Loucy (cell line): ENCODE measurements around the gene MATK.

Experiments
- H2AFZ ChIP-seq: fragments of 200-600 bp; sonication (generic); 2 replicates; pipeline ENCODE4 v1.6.0; 2016; ENCODE audit warnings: antibody characterized with exemption, mild to moderate bottlenecking, low read length, moderate library complexity
- H3F3A ChIP-seq: fragments of 200-600 bp; 2 replicates; pipeline ENCODE4 v1.6.0; 2016; ENCODE audit warnings: antibody characterized with exemption, low read depth, mild to moderate bottlenecking
- H3K27me3 ChIP-seq: fragments of 200-600 bp; sonication (generic); 2 replicates; pipeline ENCODE4 v1.6.1; 2014; ENCODE audit warnings: low read length, mild to moderate bottlenecking; ENCODE audit not compliant: insufficient read depth, poor library complexity, severe bottlenecking
- H3K36me3 ChIP-seq: fragments of 200-600 bp; sonication (generic); 2 replicates; pipeline ENCODE4 v1.6.1; 2016; ENCODE audit warnings: low read length; ENCODE audit not compliant: insufficient read depth
- H3K4me1 ChIP-seq: fragments of 200-600 bp; sonication (generic); 2 replicates; pipeline ENCODE4 v1.5.1; 2014; ENCODE audit warnings: low read length, mild to moderate bottlenecking; ENCODE audit not compliant: insufficient read depth, poor library complexity, severe bottlenecking
- H3K4me2 ChIP-seq: fragments of 200-600 bp; sonication (generic); 2 replicates; pipeline ENCODE4 v1.6.0; 2014; ENCODE audit warnings: antibody characterized with exemption, low read length, low read depth, mild to moderate bottlenecking; ENCODE audit not compliant: poor library complexity, severe bottlenecking
- H3K4me3 ChIP-seq: fragments of 200-600 bp; sonication (generic); 2 replicates; pipeline ENCODE4 v1.5.1; 2014; ENCODE audit warnings: low read length, mild to moderate bottlenecking, mixed read lengths; ENCODE audit not compliant: poor library complexity, severe bottlenecking
- H3K79me2 ChIP-seq: fragments of 200-600 bp; sonication (generic); 2 replicates; pipeline ENCODE4 v1.6.1; 2014; ENCODE audit warnings: low read length; ENCODE audit not compliant: insufficient read depth
- H3K9ac ChIP-seq: fragments of 200-600 bp; sonication (generic); 2 replicates; pipeline ENCODE4 v1.6.0; 2014; ENCODE audit warnings: mild to moderate bottlenecking, low read depth, low read length, moderate library complexity; ENCODE audit not compliant: poor library complexity, severe bottlenecking
- H3K9me2 ChIP-seq: fragments of 200-600 bp; sonication (generic); replicated peaks from 2 replicates; pipeline ENCODE4 v1.6.1; 2016; ENCODE audit warnings: low read depth, low read length, mixed read lengths
- H3K9me3 ChIP-seq: fragments of 200-600 bp; sonication (generic); 2 replicates; pipeline ENCODE4 v1.6.1; 2014; ENCODE audit warnings: mild to moderate bottlenecking, antibody characterized with exemption, low read length, low read depth; ENCODE audit not compliant: insufficient read depth
- H4K20me1 ChIP-seq: fragments of 200-600 bp; sonication (generic); 2 replicates; pipeline ENCODE4 v1.6.0; 2014; ENCODE audit warnings: antibody characterized with exemption, low read length, mild to moderate bottlenecking; ENCODE audit not compliant: insufficient read depth, poor library complexity, severe bottlenecking
- EZH2phosphoT487 ChIP-seq: fragments of 200-600 bp; IDR thresholded peaks from 2 replicates; pipeline ENCODE4 v1.6.1; 2018; ENCODE audit warnings: antibody characterized with exemption, mild to moderate bottlenecking, moderate library complexity, borderline replicate concordance
- TF ChIP-seq, protein P1 (sequence below): fragments of 200-600 bp; sonication (generic); conservative IDR thresholded peaks from 2 replicates; pipeline ENCODE4 v1.5.1; 2014; ENCODE audit warnings: mild to moderate bottlenecking, antibody characterized with exemption, low read length

The MATK gene

DNA sequence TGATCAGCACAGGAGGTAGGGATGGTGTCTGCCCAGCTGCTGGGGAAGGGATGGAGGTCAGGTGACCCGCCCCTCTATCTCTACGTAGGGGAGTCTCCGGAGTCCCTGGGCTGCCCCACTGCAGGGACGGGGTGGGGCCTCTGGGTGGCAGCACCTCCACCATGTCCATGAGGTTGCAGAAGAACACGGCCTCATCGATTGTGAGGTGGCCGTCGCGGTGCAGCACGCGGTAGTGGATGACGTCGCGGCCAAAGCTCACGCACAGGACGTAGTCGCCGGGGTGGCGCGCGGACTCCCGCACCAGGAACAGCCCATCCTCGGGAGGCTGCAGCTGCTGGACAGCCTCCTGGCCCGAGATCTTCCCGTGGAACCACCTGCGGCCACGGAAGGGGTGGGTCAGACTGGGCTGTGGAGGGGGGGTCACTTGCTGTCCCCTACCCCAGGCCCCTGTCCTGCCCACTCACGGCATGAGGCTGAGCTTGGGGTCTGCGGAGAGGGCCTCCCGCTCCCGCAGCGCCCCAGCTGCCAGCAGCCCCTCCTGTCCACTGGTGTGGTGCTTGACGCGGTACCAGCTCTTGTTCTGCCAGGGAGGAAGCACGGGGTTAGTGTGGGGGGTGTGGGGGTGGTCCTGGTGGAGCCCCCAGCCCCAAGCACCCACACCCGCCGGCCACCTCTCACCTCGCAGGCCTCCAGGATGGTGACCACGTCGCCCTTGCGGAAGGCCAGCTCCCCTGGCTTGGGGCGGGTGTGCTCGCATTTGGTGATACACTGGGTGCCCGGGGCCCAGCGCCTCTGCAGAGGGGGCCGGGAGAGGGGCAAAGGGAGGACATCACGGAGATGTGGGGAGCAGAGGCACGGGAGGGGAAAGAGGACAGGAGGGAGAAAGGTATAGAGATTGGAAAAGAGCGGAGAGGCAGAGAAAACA is 2.3 kb downstream of the MATK start:
- Histone ChIP-seq H3F3A (no peaks in the 10 kb centered on the region), H3K4me1 (peaks cover 9% of the 10 kb centered on the region), H3K9me3 (no peaks in the 10 kb centered on the region; the same call in 1 of the 2 replicates), H3K9me2 (no peaks in the 10 kb centered on the region), H3K9ac (no peak overlapping the region), H3K79me2 (peaks cover 15% of the 10 kb centered on the region), H3K4me2 (peak overlapping the region; percentile 91), H4K20me1 (no peaks in the 10 kb centered on the region), H3K4me3 (peak overlapping the region; percentile 83), H3K27me3 (peaks cover 4% of the 10 kb centered on the region), H2AFZ (no peak overlapping the region), H3K36me3 (peaks cover 5% of the 10 kb centered on the region; the same call in 1 of the 2 replicates)
- TF ChIP-seq, protein P1, sequence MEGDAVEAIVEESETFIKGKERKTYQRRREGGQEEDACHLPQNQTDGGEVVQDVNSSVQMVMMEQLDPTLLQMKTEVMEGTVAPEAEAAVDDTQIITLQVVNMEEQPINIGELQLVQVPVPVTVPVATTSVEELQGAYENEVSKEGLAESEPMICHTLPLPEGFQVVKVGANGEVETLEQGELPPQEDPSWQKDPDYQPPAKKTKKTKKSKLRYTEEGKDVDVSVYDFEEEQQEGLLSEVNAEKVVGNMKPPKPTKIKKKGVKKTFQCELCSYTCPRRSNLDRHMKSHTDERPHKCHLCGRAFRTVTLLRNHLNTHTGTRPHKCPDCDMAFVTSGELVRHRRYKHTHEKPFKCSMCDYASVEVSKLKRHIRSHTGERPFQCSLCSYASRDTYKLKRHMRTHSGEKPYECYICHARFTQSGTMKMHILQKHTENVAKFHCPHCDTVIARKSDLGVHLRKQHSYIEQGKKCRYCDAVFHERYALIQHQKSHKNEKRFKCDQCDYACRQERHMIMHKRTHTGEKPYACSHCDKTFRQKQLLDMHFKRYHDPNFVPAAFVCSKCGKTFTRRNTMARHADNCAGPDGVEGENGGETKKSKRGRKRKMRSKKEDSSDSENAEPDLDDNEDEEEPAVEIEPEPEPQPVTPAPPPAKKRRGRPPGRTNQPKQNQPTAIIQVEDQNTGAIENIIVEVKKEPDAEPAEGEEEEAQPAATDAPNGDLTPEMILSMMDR, result peak; percentile 76
- TF ChIP-seq EZH2phosphoT487, result no peak

DNA sequence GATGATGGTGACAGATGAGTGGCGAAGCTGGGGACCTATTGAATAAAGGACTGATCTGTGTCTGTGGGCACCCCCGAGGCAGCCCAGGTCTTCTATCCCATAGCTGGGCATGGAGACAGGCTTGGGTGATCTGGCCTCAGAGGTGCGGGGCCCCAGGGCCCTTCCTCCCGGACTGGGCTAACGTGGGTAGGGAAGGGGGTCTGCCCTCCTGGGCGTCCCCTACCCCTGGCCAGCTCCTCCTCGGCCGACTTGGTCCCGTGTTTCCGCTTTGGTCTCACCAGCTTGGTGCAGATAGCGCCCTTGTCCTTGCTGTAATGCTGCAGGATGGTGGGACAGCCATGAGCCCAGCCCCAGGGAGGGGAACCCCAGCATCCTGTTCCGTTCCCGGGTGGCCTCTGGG is 3.3 kb downstream of the MATK start:
- no peak overlapping the region for H3K4me2 ChIP-seq
- H4K20me1 ChIP-seq, result no peaks in the 10 kb centered on the region
- no peak for TF ChIP-seq EZH2phosphoT487
- TF ChIP-seq, protein P1, result no peak
- H3K9me2 ChIP-seq, result no peaks in the 10 kb centered on the region
- H3K9me3 ChIP-seq, result no peaks in the 10 kb centered on the region; the same call in 1 of the 2 replicates
- no peak overlapping the region for H2AFZ ChIP-seq
- H3K9ac ChIP-seq, result no peak overlapping the region
- peaks cover 5% of the 10 kb centered on the region; the same call in 1 of the 2 replicates for H3K36me3 ChIP-seq
- H3K79me2 ChIP-seq, result peaks cover 15% of the 10 kb centered on the region
- no peak overlapping the region for H3K4me3 ChIP-seq
- H3F3A ChIP-seq, result no peaks in the 10 kb centered on the region
- H3K4me1 ChIP-seq, result peaks cover 9% of the 10 kb centered on the region
- peaks cover 4% of the 10 kb centered on the region for H3K27me3 ChIP-seq

DNA sequence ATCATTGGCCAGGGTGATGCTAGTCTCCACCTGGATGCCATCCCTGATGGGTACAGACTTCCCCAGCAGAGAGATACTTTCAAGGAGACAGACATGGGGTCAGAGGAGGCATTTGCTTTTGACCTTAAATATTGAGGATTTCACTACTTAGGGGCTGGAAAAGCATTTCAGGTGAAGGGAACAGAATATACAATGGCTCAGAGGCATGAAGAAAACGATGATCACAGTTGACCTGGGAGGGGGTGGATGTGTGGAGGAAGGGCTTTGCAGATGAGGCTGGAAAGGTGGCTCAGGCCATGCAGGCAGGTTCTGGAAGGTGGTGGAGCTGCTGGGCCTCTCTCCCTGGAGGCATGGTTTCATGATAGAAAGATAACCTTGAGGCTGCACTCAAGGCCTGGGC is 3.9 kb downstream of the MATK start:
- Histone ChIP-seq H3K79me2 (peaks cover 15% of the 10 kb centered on the region), H3K36me3 (peaks cover 5% of the 10 kb centered on the region; the same call in 1 of the 2 replicates), H3K27me3 (peaks cover 4% of the 10 kb centered on the region), H3K4me2 (no peak overlapping the region), H4K20me1 (no peaks in the 10 kb centered on the region), H3K9me3 (no peaks in the 10 kb centered on the region; the same call in 1 of the 2 replicates), H3K4me1 (peaks cover 9% of the 10 kb centered on the region), H3K4me3 (no peak overlapping the region), H3K9ac (no peak overlapping the region), H3K9me2 (no peaks in the 10 kb centered on the region), H3F3A (no peaks in the 10 kb centered on the region), H2AFZ (no peak overlapping the region)
- no peak for TF ChIP-seq EZH2phosphoT487
- TF ChIP-seq, protein P1, result no peak
